Liver (tissue), 9 donors: ENCODE measurements around the gene RAPGEF2. TPM values are rescaled to one million over a fixed set of nuclear protein-coding genes. Genes with fewer than 3 reads are reported as not detected.

Source experiments
- DNase-seq: peaks from one replicate; pipeline ENCODE4 v3.0.0-alpha.2; 2017; ENCODE audit warnings: low spot score
- H3K27ac ChIP-seq, 2 donors: one replicate each; pipeline ENCODE4 v1.7.0; 2013; ENCODE audit warnings: inconsistent platforms in 2 of 2, low read length in 2 of 2, control low read depth in 1 of 2, low read depth in 1 of 2, mild to moderate bottlenecking in 1 of 2
- H3K27me3 ChIP-seq, 4 donors: one replicate each; pipeline versions ENCODE4 v1.6.1 to v1.7.0; 2013; ENCODE audit warnings: low read length in 3 of 4, inconsistent platforms in 1 of 4, mild to moderate bottlenecking in 1 of 4, moderate library complexity in 1 of 4; ENCODE audit not compliant: control insufficient read depth in 4 of 4, insufficient read depth in 4 of 4
- H3K36me3 ChIP-seq, 4 donors: one replicate each; pipeline versions ENCODE4 v1.6.1 to v1.7.0; 2013; ENCODE audit warnings: low read length in 3 of 4, mild to moderate bottlenecking in 3 of 4, low read depth in 1 of 4, moderate library complexity in 1 of 4; ENCODE audit not compliant: control insufficient read depth in 4 of 4, insufficient read depth in 3 of 4
- H3K4me1 ChIP-seq, 4 donors: one replicate each; pipeline versions ENCODE4 v1.6.1 to v1.7.0; 2013; ENCODE audit warnings: low read length in 3 of 4, mild to moderate bottlenecking in 3 of 4, moderate library complexity in 1 of 4; ENCODE audit not compliant: control insufficient read depth in 4 of 4, insufficient read depth in 4 of 4
- H3K4me3 ChIP-seq, 3 donors: one replicate each; pipeline versions ENCODE4 v1.6.1 to v1.7.0; 2013; ENCODE audit warnings: low read length in 3 of 3, control low read depth in 1 of 3, low read depth in 1 of 3, mild to moderate bottlenecking in 1 of 3
- H3K9ac ChIP-seq, 2 donors: one replicate each; pipeline ENCODE4 v1.7.0; 2013; ENCODE audit warnings: low read length in 2 of 2, mild to moderate bottlenecking in 2 of 2, moderate library complexity in 2 of 2, control low read depth in 1 of 2, low read depth in 1 of 2
- H3K9me3 ChIP-seq, 4 donors: one replicate each; pipeline versions ENCODE4 v1.6.1 to v1.7.0; 2013; ENCODE audit warnings: low read length in 3 of 4; ENCODE audit not compliant: control insufficient read depth in 4 of 4
- ATF3 ChIP-seq: IDR thresholded peaks from 2 replicates; pipeline ENCODE4 v1.6.1; 2016; ENCODE audit warnings: antibody characterized with exemption
- EGR1 ChIP-seq, 2 donors: IDR thresholded peaks; 2 replicates each; pipeline ENCODE4 v1.6.1; 2016 to 2018; ENCODE audit warnings: antibody characterized with exemption in 2 of 2, low read depth in 2 of 2
- HNF4A ChIP-seq, 2 donors: conservative IDR thresholded peaks; 2 replicates each; pipeline ENCODE4 v1.6.1; 2016; ENCODE audit warnings: antibody characterized with exemption in 2 of 2, mild to moderate bottlenecking in 2 of 2
- HNF4G ChIP-seq: IDR thresholded peaks from 2 replicates; pipeline ENCODE4 v1.6.1; 2016; ENCODE audit warnings: antibody characterized with exemption
- JUND ChIP-seq, 2 donors: IDR thresholded peaks; 2 replicates each; pipeline ENCODE4 v1.6.1; 2016; ENCODE audit warnings: antibody characterized with exemption in 2 of 2
- RAD21 ChIP-seq, 2 donors: IDR thresholded peaks; 2 replicates each; pipeline ENCODE4 v1.6.1; 2016; ENCODE audit warnings: antibody characterized with exemption in 2 of 2, mild to moderate bottlenecking in 2 of 2
- REST ChIP-seq: IDR thresholded peaks from 2 replicates; pipeline ENCODE4 v1.6.1; 2016; ENCODE audit warnings: antibody characterized with exemption, mild to moderate bottlenecking
- RXRA ChIP-seq, 2 donors: IDR thresholded peaks; 2 replicates each; pipeline ENCODE4 v1.6.1; 2017 to 2018; ENCODE audit warnings: antibody characterized with exemption in 2 of 2, mild to moderate bottlenecking in 1 of 2
- SP1 ChIP-seq: IDR thresholded peaks from 2 replicates; pipeline ENCODE4 v1.6.1; 2018; ENCODE audit warnings: antibody characterized with exemption, mild to moderate bottlenecking
- YY1 ChIP-seq: IDR thresholded peaks from 2 replicates; pipeline ENCODE4 v1.6.1; 2016; ENCODE audit warnings: antibody characterized with exemption, mild to moderate bottlenecking
- WGBS: extraction: QIAGEN DNeasy Blood & Tissue Kit; methylation state at CpG from one replicate; pipeline ENCODE4 v1.1.7; 2013; 5-methylcytosine and 5-hydroxymethylcytosine counted together
- polyA plus RNA-seq, 2 donors: library from polyadenylated mRNA; stranded (reverse) in 1 of 2; unstranded in 1 of 2; fragments of 200-250 nt in 1 of 2; fragments of >200 nt in 1 of 2; fragmentation: Nextera tagmentation in 1 of 2; extraction: Ambion mirVana in 1 of 2; gene quantifications; one replicate each; pipeline versions ENCODE4 v1.2.1 to v1.2.3, GENCODE V29; 2013 to 2015
- total RNA-seq, 2 donors: library from RNA; depleted of rRNA; stranded (reverse); fragments of >200 nt; gene quantifications; one replicate each; pipeline ENCODE4 v1.2.3, GENCODE V29; 2014
- TF ChIP-seq, protein P1 (sequence below): IDR thresholded peaks from 2 replicates; pipeline ENCODE4 v1.6.1; 2016; ENCODE audit warnings: antibody characterized with exemption
- TF ChIP-seq, protein P2 (sequence below): IDR thresholded peaks from 2 replicates; pipeline ENCODE4 v1.6.1; 2016; ENCODE audit warnings: antibody characterized with exemption
- TF ChIP-seq, protein P3 (sequence below): fragments of 150-350 bp; IDR thresholded peaks from 2 replicates; pipeline ENCODE4 v1.5.1; 2017; ENCODE audit warnings: improper control_type of control experiment, low read depth, low read length; ENCODE audit not compliant: missing input control
- donor health status: healthy.
- donor health status: healthy.
- donor health status: healthy.
- donor health status: healthy.
- donor health status: healthy.

Gene RAPGEF2
- total and polyA plus RNA-seq, 4 donors = 7.3 to 90.4 (median 32.2) TPM

DNA sequence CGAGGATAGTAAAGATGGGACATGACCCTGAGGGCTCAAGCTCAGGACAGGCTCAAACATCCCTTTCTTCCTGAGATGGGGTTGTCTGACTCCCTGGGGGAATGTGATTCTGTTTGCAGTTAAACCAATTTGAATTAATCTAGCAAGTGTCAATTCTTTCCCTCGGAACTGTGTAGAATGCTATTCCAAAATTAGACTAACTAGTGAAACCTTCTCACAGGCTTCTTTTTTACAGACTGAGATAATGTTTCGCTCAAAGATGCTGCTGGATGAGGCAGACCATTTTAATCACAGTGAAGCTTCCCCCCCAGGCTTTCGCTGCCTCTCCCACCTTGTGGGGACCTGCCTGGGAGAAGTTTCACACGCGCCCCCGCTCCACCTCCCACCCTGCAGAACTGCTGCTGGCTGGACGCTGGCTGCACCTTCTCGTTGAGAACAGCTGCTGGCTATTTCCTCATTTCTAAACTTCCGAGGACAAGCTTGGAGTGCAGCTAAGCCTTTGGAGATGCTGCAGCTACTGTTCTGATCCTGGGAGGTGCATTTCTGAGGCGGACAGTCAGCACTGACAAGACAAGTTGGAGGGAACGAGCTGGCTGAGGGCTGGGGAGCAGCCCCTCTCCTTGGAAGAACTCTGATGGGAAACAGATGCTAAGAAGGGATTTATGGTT lies 297.8 kb downstream of the RAPGEF2 start:
- no peak for DNase-seq
- Histone ChIP-seq H3K4me1 (no peaks in the 10 kb centered on the region), H3K4me3 (no peak overlapping the region), H3K9ac (no peak overlapping the region), H3K36me3 (no peaks in the 10 kb centered on the region), H3K9me3 (no peaks in the 10 kb centered on the region), H3K27ac (no peak overlapping the region), H3K27me3 (no peaks in the 10 kb centered on the region)
- 60% methylated on average over 12 of the region's 12 CpGs for WGBS
- no peak for TF ChIP-seq EGR1 (IDR thresholded peaks at IDR 0.05; ENCODE audit: low read depth in 2 of 2)
- no peak for TF ChIP-seq RAD21 (IDR thresholded peaks at IDR 0.05)
- TF ChIP-seq YY1 = no peak
- no peak for TF ChIP-seq JUND (IDR thresholded peaks at IDR 0.05)
- TF ChIP-seq, protein P1, sequence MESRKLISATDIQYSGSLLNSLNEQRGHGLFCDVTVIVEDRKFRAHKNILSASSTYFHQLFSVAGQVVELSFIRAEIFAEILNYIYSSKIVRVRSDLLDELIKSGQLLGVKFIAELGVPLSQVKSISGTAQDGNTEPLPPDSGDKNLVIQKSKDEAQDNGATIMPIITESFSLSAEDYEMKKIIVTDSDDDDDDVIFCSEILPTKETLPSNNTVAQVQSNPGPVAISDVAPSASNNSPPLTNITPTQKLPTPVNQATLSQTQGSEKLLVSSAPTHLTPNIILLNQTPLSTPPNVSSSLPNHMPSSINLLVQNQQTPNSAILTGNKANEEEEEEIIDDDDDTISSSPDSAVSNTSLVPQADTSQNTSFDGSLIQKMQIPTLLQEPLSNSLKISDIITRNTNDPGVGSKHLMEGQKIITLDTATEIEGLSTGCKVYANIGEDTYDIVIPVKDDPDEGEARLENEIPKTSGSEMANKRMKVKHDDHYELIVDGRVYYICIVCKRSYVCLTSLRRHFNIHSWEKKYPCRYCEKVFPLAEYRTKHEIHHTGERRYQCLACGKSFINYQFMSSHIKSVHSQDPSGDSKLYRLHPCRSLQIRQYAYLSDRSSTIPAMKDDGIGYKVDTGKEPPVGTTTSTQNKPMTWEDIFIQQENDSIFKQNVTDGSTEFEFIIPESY = no peak
- TF ChIP-seq, protein P2, sequence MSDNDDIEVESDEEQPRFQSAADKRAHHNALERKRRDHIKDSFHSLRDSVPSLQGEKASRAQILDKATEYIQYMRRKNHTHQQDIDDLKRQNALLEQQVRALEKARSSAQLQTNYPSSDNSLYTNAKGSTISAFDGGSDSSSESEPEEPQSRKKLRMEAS = no peak
- no peak for TF ChIP-seq ATF3
- TF ChIP-seq HNF4G = no peak
- no peak for TF ChIP-seq RXRA (IDR thresholded peaks at IDR 0.05)
- TF ChIP-seq REST = no peak

GRCh38 chr4:159401226-159401712 lies 298.4 kb downstream of the RAPGEF2 start:
- H3K9ac ChIP-seq = no peak overlapping the region
- no peak overlapping the region for H3K27ac ChIP-seq
- H3K36me3 ChIP-seq = no peaks in the 10 kb centered on the region
- no peak overlapping the region for H3K4me3 ChIP-seq
- no peaks in the 10 kb centered on the region for H3K9me3 ChIP-seq
- 74% methylated on average over 4 of the region's 4 CpGs for WGBS
- TF ChIP-seq HNF4A (conservative IDR thresholded peaks at IDR 0.05) (no peak), YY1 (no peak), EGR1 (IDR thresholded peaks at IDR 0.05; ENCODE audit: low read depth in 2 of 2) (no peak), SP1 (no peak)
- TF ChIP-seq, protein P3, sequence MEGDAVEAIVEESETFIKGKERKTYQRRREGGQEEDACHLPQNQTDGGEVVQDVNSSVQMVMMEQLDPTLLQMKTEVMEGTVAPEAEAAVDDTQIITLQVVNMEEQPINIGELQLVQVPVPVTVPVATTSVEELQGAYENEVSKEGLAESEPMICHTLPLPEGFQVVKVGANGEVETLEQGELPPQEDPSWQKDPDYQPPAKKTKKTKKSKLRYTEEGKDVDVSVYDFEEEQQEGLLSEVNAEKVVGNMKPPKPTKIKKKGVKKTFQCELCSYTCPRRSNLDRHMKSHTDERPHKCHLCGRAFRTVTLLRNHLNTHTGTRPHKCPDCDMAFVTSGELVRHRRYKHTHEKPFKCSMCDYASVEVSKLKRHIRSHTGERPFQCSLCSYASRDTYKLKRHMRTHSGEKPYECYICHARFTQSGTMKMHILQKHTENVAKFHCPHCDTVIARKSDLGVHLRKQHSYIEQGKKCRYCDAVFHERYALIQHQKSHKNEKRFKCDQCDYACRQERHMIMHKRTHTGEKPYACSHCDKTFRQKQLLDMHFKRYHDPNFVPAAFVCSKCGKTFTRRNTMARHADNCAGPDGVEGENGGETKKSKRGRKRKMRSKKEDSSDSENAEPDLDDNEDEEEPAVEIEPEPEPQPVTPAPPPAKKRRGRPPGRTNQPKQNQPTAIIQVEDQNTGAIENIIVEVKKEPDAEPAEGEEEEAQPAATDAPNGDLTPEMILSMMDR = no peak
- TF ChIP-seq, protein P2 = no peak
- no peaks in the 10 kb centered on the region for H3K27me3 ChIP-seq
- no peaks in the 10 kb centered on the region for H3K4me1 ChIP-seq
- DNase-seq = no peak
